Amygdala (tissue), 56 donors: ENCODE results near the gene CNTNAP2.
"Not testable (repeated sequence)": the region's sequence is repeated elsewhere in the genome, so short reads cannot be mapped to it uniquely, and the experiment has no call there.

ENCODE experiments used
- DNase-seq, 56 donors: peaks; one replicate each; lab custom pipeline; 2025; lab: John Stamatoyannopoulos, UW

The CNTNAP2 gene

GRCh38 chr7:147571436-147572185, 1455.0 kb downstream of the CNTNAP2 start:
- no peak for DNase-seq

GRCh38 chr7:147578196-147578595, 1461.6 kb downstream of the CNTNAP2 start:
- no peak for DNase-seq

- DNase-seq, result no peak
These were observed 1462.5 kb downstream of the CNTNAP2 start for GRCh38 chr7:147579148-147579547.

- DNase-seq, result no peak
These were observed 1468.2 kb downstream of the CNTNAP2 start for GRCh38 chr7:147584771-147585193.

- no peak for DNase-seq
These were observed 1469.5 kb downstream of the CNTNAP2 start for GRCh38 chr7:147586110-147586509.

GRCh38 chr7:147586526-147586925, 1469.9 kb downstream of the CNTNAP2 start:
- DNase-seq, result no peak

GRCh38 chr7:147593271-147594057, 1476.9 kb downstream of the CNTNAP2 start:
- DNase-seq, result no peak

GRCh38 chr7:147595042-147595441, 1478.4 kb downstream of the CNTNAP2 start:
- DNase-seq, result no peak

- DNase-seq, result not testable (repeated sequence)
These were observed 1482.1 kb downstream of the CNTNAP2 start for GRCh38 chr7:147598687-147599086.

GRCh38 chr7:147605323-147605722, 1488.7 kb downstream of the CNTNAP2 start:
- DNase-seq, result no peak

GRCh38 chr7:147607157-147607800, 1490.7 kb downstream of the CNTNAP2 start:
- peak in 1 of 56 donors; percentile 2 for DNase-seq

- no peak for DNase-seq
These were observed 1494.8 kb downstream of the CNTNAP2 start for GRCh38 chr7:147611431-147611830.

- DNase-seq, result no peak
These were observed 1518.7 kb downstream of the CNTNAP2 start for GRCh38 chr7:147635288-147635687.

- no peak for DNase-seq
These were observed 1520.0 kb downstream of the CNTNAP2 start for GRCh38 chr7:147636553-147636952.

GRCh38 chr7:147638566-147638965, 1522.0 kb downstream of the CNTNAP2 start:
- no peak for DNase-seq

GRCh38 chr7:147639037-147639436, 1522.4 kb downstream of the CNTNAP2 start:
- peak in 26 of 56 donors; percentile 1 to 73 (median 15) for DNase-seq

GRCh38 chr7:147639751-147640150, 1523.2 kb downstream of the CNTNAP2 start:
- DNase-seq, result no peak

GRCh38 chr7:147640821-147641220, 1524.2 kb downstream of the CNTNAP2 start:
- no peak for DNase-seq

- DNase-seq, result no peak
These were observed 1530.0 kb downstream of the CNTNAP2 start for GRCh38 chr7:147646568-147646967.

- DNase-seq, result no peak
These were observed 1534.4 kb downstream of the CNTNAP2 start for GRCh38 chr7:147650991-147651390.

GRCh38 chr7:147651601-147652000, 1535.0 kb downstream of the CNTNAP2 start:
- DNase-seq, result no peak
